ENCODE measurements around the gene MGAT5. TPM values are rescaled to one million over a fixed set of nuclear protein-coding genes. Genes with fewer than 3 reads are reported as not detected.
"Not testable (repeated sequence)": the region's sequence is repeated elsewhere in the genome, so short reads cannot be mapped to it uniquely, and the experiment has no call there.

MGAT5 gene
- total RNA-seq, 1 donor from 2014 or later: 37.6 TPM

DNA sequence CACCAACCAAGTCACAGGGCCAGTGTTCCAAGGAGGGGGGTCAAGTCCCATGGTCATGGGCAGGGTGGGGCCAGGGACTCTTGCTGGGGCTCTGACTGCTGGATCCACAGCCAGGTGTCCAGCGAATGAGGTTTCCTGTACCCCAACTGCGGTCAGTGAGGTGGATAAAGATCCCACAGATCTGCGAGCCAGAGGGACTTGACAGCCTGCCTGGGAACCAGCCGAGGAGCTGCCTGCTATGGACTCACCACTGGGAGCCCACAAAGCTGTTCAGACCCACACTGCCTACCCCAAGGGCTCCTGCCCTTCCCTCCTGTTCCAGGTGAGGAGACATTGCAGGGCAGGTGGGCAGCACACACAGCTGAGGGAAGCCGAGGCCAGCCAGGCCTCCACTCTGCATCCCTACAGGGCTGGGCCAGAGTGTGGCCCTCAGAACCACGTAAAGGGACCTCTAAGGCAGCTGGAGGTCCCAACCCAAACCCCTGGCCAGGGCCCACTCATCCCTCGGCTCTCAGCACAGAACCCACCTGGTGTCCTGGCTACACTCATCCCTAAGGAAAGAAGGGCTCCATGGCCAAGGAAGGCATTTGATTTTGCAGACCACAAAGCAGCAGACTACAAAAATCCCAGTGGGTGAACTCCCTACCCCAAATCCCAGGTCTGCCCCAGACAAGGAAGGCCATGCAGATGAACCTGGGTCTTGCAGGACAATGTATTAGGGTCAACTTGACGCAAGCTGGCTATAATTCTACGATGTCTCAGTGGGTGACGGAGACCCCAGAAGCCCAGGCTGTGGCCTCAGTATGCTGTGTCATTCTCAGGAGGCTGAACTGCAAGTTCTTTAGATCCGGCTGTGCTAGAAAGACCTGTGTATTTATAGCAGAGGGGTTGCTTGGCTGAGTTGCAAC is 209.2 kb downstream of the MGAT5 start:
- no peak overlapping the region for H3K4me3 ChIP-seq (ENCODE audit: low read length in 3 of 3)
- H3K27me3 ChIP-seq (ENCODE audit: control insufficient read depth in 3 of 3, insufficient read depth in 3 of 3, low read length in 3 of 3): peaks cover 0 to 5% (median 0%) of the 10 kb centered on the region in 3 donors
- H3K36me3 ChIP-seq (ENCODE audit: control insufficient read depth in 3 of 3, insufficient read depth in 3 of 3, low read length in 3 of 3): no peaks in the 10 kb centered on the region
- H3K4me1 ChIP-seq (ENCODE audit: control insufficient read depth in 3 of 3, insufficient read depth in 3 of 3, low read length in 3 of 3): no peaks in the 10 kb centered on the region
- H3K9me3 ChIP-seq (ENCODE audit: control insufficient read depth in 3 of 3, low read length in 3 of 3): no peaks in the 10 kb centered on the region
- no peak overlapping the region for H3K27ac ChIP-seq (ENCODE audit: low read depth, low read length)
- no peak overlapping the region for H3K9ac ChIP-seq (ENCODE audit: low read depth in 1 of 3, low read length in 3 of 3)

DNA sequence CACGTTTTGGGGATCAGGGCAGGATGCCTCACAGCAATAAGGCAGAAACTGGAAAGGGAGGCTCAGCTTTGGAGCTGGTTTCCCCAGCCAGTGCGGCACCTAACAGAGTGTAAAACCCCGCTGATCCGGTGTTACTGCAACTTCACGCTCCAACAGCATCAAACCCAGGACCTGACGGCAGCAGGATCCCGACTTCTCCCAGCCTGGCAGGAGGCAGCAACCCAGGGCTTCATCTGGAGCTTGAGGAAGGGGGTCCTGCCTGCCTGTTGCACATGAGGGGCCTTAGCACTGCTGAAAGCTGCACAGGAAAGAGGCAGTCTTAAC is 209.8 kb downstream of the MGAT5 start:
- Histone ChIP-seq H3K27me3 (ENCODE audit: control insufficient read depth in 3 of 3, insufficient read depth in 3 of 3, low read length in 3 of 3) (peaks cover 0 to 5% (median 0%) of the 10 kb centered on the region in 3 donors), H3K9me3 (ENCODE audit: control insufficient read depth in 3 of 3, low read length in 3 of 3) (no peaks in the 10 kb centered on the region), H3K4me3 (ENCODE audit: low read length in 3 of 3) (no peak overlapping the region), H3K36me3 (ENCODE audit: control insufficient read depth in 3 of 3, insufficient read depth in 3 of 3, low read length in 3 of 3) (no peaks in the 10 kb centered on the region), H3K4me1 (ENCODE audit: control insufficient read depth in 3 of 3, insufficient read depth in 3 of 3, low read length in 3 of 3) (no peaks in the 10 kb centered on the region), H3K27ac (ENCODE audit: low read depth, low read length) (no peak overlapping the region), H3K9ac (ENCODE audit: low read depth in 1 of 3, low read length in 3 of 3) (no peak overlapping the region)

DNA sequence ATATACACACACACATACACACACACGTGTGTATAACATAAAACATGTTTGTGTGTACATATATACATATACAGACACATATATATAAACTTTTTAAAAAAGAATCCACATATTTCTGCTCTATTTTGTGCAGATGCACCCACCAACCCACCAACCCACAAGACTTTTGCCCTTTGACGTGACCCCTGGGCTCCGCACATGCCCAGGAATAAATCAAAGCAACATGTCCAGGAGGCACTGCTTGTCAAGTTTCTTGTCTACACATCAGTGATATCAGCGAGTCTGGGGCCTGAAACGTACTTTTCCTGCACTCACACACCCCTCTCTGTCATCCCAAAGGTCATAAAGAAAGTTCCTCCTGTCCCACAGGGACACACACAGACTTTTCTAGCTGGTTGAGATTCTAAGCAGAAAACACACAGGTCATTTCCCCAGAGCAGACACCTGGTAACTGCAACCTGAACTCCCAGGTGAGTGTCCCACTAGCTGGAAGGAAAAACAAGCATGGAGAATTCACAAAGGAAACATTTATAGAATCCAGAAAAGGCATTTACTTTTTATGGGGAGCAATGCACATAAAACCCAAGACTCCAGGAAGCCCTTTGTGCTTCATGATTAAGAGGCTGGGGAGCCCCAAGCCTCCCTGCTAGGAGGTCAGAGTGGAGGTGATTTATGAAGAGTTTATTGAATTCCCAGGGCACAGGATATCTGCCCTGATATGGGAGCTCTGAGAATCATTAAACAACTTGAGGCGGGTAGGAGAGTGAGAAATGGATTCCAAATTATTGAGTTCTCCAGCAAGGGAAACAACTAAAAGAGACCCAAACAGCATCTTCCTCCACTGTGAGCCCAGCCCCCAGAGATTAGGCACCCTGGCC is 211.6 kb downstream of the MGAT5 start:
- Histone ChIP-seq H3K9me3 (ENCODE audit: control insufficient read depth in 3 of 3, low read length in 3 of 3) (no peaks in the 10 kb centered on the region), H3K4me1 (ENCODE audit: control insufficient read depth in 3 of 3, insufficient read depth in 3 of 3, low read length in 3 of 3) (no peaks in the 10 kb centered on the region), H3K27ac (ENCODE audit: low read depth, low read length) (no peak overlapping the region), H3K4me3 (ENCODE audit: low read length in 3 of 3) (no peak overlapping the region), H3K27me3 (ENCODE audit: control insufficient read depth in 3 of 3, insufficient read depth in 3 of 3, low read length in 3 of 3) (peaks cover 0 to 5% (median 0%) of the 10 kb centered on the region in 3 donors), H3K36me3 (ENCODE audit: control insufficient read depth in 3 of 3, insufficient read depth in 3 of 3, low read length in 3 of 3) (no peaks in the 10 kb centered on the region), H3K9ac (ENCODE audit: low read depth in 1 of 3, low read length in 3 of 3) (no peak overlapping the region)

DNA sequence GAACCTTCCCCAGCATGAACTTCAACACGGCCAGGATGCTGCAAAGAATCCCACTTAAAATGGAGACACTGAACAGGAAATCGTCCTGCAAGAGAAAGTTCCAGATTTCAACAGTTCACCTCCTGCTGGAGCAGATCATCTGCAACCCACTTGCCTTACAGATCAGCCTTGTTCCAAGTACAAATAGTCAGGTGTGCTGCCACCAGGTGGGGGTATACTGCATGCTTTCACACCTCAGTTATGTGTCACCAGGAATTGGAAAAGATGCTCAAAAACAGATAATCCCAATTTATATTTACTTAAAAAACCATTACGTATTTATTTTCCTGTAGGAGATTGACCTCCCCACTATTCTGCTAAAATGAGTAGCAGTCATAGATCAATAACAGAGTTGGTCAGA is 212.3 kb downstream of the MGAT5 start:
- Histone ChIP-seq H3K27ac (ENCODE audit: low read depth, low read length) (no peak overlapping the region), H3K9ac (ENCODE audit: low read depth in 1 of 3, low read length in 3 of 3) (no peak overlapping the region), H3K4me3 (ENCODE audit: low read length in 3 of 3) (no peak overlapping the region), H3K4me1 (ENCODE audit: control insufficient read depth in 3 of 3, insufficient read depth in 3 of 3, low read length in 3 of 3) (no peaks in the 10 kb centered on the region), H3K9me3 (ENCODE audit: control insufficient read depth in 3 of 3, low read length in 3 of 3) (no peaks in the 10 kb centered on the region), H3K36me3 (ENCODE audit: control insufficient read depth in 3 of 3, insufficient read depth in 3 of 3, low read length in 3 of 3) (no peaks in the 10 kb centered on the region), H3K27me3 (ENCODE audit: control insufficient read depth in 3 of 3, insufficient read depth in 3 of 3, low read length in 3 of 3) (peaks cover 0 to 5% (median 0%) of the 10 kb centered on the region in 3 donors)

DNA sequence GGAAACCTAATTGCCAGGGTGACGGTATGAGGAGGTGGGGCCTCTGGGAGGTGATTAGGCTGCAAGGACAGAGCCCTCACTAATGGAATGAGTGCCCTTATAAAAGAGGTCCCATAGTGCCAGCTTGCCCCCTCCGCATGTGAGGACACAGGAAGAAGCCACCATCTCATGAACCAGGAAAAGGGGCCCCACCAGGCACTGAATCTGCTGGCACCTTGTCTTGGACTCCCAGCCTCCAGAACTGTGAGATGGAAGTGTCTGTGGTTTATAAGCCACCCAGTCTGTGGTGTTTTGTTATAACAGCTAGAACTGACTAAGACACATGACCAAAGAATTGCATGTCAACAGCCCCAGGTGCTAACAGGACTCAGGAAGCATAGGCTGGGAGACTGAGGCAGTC is 214.3 kb downstream of the MGAT5 start:
- no peaks in the 10 kb centered on the region for H3K4me1 ChIP-seq (ENCODE audit: control insufficient read depth in 3 of 3, insufficient read depth in 3 of 3, low read length in 3 of 3)
- H3K9me3 ChIP-seq (ENCODE audit: control insufficient read depth in 3 of 3, low read length in 3 of 3): no peaks in the 10 kb centered on the region
- H3K27me3 ChIP-seq (ENCODE audit: control insufficient read depth in 3 of 3, insufficient read depth in 3 of 3, low read length in 3 of 3): peaks cover 0 to under 1% (median 0%) of the 10 kb centered on the region in 3 donors
- H3K4me3 ChIP-seq (ENCODE audit: low read length in 3 of 3): no peak overlapping the region
- H3K9ac ChIP-seq (ENCODE audit: low read depth in 1 of 3, low read length in 3 of 3): no peak overlapping the region
- no peak overlapping the region for H3K27ac ChIP-seq (ENCODE audit: low read depth, low read length)
- no peaks in the 10 kb centered on the region for H3K36me3 ChIP-seq (ENCODE audit: control insufficient read depth in 3 of 3, insufficient read depth in 3 of 3, low read length in 3 of 3)

DNA sequence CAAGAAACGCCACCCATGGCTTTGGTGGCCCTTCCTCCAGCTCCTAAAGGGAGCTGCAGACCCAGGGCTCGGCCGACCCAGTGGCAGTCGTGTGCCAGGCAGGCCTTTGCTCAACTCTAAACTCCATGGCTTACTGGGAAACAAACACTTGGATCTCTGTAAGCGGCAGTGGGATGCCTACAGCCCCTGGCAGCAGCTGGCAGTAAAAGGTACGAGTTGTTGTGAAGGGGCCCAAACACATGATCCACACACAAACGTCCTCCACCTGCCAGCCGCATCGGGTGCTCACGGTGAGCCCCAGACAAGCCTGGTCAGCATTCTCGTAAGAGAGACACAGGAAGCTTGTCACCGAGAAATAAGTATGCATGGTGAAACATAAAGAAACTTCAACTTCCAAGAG is 214.9 kb downstream of the MGAT5 start:
- no peak overlapping the region for H3K9ac ChIP-seq (ENCODE audit: low read depth in 1 of 3, low read length in 3 of 3)
- no peak overlapping the region for H3K27ac ChIP-seq (ENCODE audit: low read depth, low read length)
- H3K4me3 ChIP-seq (ENCODE audit: low read length in 3 of 3): no peak overlapping the region
- H3K4me1 ChIP-seq (ENCODE audit: control insufficient read depth in 3 of 3, insufficient read depth in 3 of 3, low read length in 3 of 3): no peaks in the 10 kb centered on the region
- H3K36me3 ChIP-seq (ENCODE audit: control insufficient read depth in 3 of 3, insufficient read depth in 3 of 3, low read length in 3 of 3): no peaks in the 10 kb centered on the region
- no peaks in the 10 kb centered on the region for H3K9me3 ChIP-seq (ENCODE audit: control insufficient read depth in 3 of 3, low read length in 3 of 3)
- H3K27me3 ChIP-seq (ENCODE audit: control insufficient read depth in 3 of 3, insufficient read depth in 3 of 3, low read length in 3 of 3): no peaks in the 10 kb centered on the region

DNA sequence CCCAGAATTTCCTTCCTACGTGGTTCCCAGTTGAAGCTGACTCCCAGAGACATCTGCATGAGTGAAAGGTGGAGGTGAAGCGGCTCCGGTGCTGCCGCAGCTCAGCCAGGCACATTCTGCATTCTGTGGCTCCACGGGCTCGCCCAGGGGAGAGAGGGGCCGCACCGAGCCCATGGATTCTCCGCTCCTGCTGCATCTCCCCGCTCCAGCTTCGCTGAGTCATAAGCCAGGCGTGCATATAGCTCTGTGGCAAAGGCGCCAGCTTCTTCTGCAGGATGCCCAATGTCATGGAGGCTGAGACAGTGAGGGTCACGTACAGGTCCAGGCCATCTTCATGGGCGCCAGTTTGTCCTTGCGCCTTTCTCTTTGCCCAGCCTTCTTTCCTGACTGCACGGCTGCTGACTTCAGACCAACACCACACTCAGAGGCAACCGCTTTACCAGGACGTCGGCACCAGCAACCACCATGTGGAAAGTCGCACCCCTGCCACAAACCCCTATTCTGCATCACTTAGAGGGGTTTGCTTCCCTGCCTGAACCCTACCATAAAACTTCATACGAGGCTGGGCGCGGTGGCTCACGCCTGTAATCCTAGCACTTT is 215.7 kb downstream of the MGAT5 start:
- H3K9ac ChIP-seq (ENCODE audit: low read depth in 1 of 3, low read length in 3 of 3): no peak overlapping the region
- H3K36me3 ChIP-seq (ENCODE audit: control insufficient read depth in 3 of 3, insufficient read depth in 3 of 3, low read length in 3 of 3): no peaks in the 10 kb centered on the region
- H3K27ac ChIP-seq (ENCODE audit: low read depth, low read length): no peak overlapping the region
- no peaks in the 10 kb centered on the region for H3K4me1 ChIP-seq (ENCODE audit: control insufficient read depth in 3 of 3, insufficient read depth in 3 of 3, low read length in 3 of 3)
- H3K27me3 ChIP-seq (ENCODE audit: control insufficient read depth in 3 of 3, insufficient read depth in 3 of 3, low read length in 3 of 3): no peaks in the 10 kb centered on the region
- no peak overlapping the region for H3K4me3 ChIP-seq (ENCODE audit: low read length in 3 of 3)
- no peaks in the 10 kb centered on the region for H3K9me3 ChIP-seq (ENCODE audit: control insufficient read depth in 3 of 3, low read length in 3 of 3)

DNA sequence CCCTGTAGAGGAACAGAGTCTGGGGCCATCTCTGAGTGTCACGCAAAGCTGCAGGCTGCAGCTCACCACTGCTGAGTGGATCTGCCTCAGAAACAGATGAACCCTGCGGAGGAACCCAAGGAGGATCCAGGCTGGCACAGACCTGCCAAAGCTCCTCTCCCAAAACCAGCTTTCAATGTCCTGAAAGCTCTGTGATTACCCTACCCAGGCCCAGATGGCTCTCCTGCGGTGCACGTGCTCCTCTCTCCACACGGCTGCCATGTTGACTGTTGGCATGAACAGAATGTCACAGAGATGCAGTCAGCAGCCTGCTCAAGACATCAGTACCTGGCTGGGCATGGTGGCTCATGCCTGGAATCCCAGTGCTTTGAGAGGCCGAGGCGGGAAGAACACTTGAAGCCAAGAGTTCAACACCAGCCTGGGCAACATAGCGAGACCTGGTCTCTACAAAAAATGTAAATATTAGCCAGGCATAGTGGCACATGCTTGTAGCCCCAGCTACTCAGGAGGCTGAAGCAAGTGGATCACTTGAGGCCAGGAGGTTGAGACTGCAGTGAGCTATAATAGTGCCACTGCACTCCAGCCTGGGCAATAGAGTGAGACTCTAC is 216.8 kb downstream of the MGAT5 start:
- Histone ChIP-seq H3K27ac (ENCODE audit: low read depth, low read length) (no peak overlapping the region), H3K4me3 (ENCODE audit: low read length in 3 of 3) (no peak overlapping the region), H3K4me1 (ENCODE audit: control insufficient read depth in 3 of 3, insufficient read depth in 3 of 3, low read length in 3 of 3) (no peaks in the 10 kb centered on the region), H3K36me3 (ENCODE audit: control insufficient read depth in 3 of 3, insufficient read depth in 3 of 3, low read length in 3 of 3) (no peaks in the 10 kb centered on the region), H3K9me3 (ENCODE audit: control insufficient read depth in 3 of 3, low read length in 3 of 3) (no peaks in the 10 kb centered on the region), H3K9ac (ENCODE audit: low read depth in 1 of 3, low read length in 3 of 3) (no peak overlapping the region), H3K27me3 (ENCODE audit: control insufficient read depth in 3 of 3, insufficient read depth in 3 of 3, low read length in 3 of 3) (no peaks in the 10 kb centered on the region)

DNA sequence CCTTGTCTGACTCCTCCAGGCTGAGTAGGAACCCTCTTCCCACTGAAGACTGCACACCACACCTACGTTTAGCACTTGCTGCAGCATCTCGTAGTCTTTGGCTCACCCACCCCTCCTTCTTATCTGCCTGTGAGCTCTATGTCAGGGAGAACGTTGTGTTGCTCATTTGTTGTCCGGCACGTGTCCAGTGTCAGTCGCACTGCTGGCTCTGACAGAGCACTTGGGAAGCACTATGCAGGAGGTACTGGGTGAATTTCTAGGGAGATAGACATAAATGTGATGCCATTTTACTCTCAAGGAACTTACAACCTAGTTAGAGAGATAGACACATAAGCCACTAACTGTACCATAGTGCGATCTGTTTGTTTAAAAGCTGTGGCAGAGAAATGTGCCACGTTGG is 223.1 kb downstream of the MGAT5 start:
- H3K27me3 ChIP-seq (ENCODE audit: control insufficient read depth in 3 of 3, insufficient read depth in 3 of 3, low read length in 3 of 3); H3K9me3 ChIP-seq (ENCODE audit: control insufficient read depth in 3 of 3, low read length in 3 of 3); H3K9ac ChIP-seq (ENCODE audit: low read depth in 1 of 3, low read length in 3 of 3); H3K36me3 ChIP-seq (ENCODE audit: control insufficient read depth in 3 of 3, insufficient read depth in 3 of 3, low read length in 3 of 3); H3K4me3 ChIP-seq (ENCODE audit: low read length in 3 of 3); H3K4me1 ChIP-seq (ENCODE audit: control insufficient read depth in 3 of 3, insufficient read depth in 3 of 3, low read length in 3 of 3); H3K27ac ChIP-seq (ENCODE audit: low read depth, low read length): not testable (repeated sequence)

All from skeletal muscle tissue (tissue), 4 donors.